Testis (tissue), 3 donors: ENCODE measurements around the gene BDKRB1. TPM values are rescaled to one million over a fixed set of nuclear protein-coding genes. Genes with fewer than 3 reads are reported as not detected.

Experiments
- DNase-seq: peaks from one replicate; pipeline ENCODE4 v3.0.0-alpha.2; 2019
- H3K27ac ChIP-seq, 2 donors: fragments of 200-600 bp; sonication (generic); one replicate each; pipeline ENCODE4 v1.5.1; 2019
- H3K27me3 ChIP-seq: fragments of 200-600 bp; sonication (generic); one replicate; pipeline ENCODE4 v1.5.1; 2019
- H3K36me3 ChIP-seq: fragments of 200-600 bp; sonication (generic); one replicate; pipeline ENCODE4 v1.5.1; 2017; ENCODE audit warnings: low read depth; ENCODE audit errors: missing control alignments
- H3K4me1 ChIP-seq: fragments of 200-600 bp; sonication (generic); one replicate; pipeline ENCODE4 v1.5.1; 2019
- H3K4me3 ChIP-seq, 2 donors: fragments of 200-600 bp; sonication (generic); one replicate each; pipeline ENCODE4 v1.5.1; 2017 to 2019
- H3K9me3 ChIP-seq: fragments of 200-600 bp; sonication (generic); one replicate; pipeline ENCODE4 v1.5.1; 2017
- POLR2A ChIP-seq: fragments of 450-650 bp; IDR thresholded peaks from one replicate; pipeline ENCODE4 v1.6.1; 2017; ENCODE audit warnings: antibody characterized with exemption, mild to moderate bottlenecking, moderate library complexity
- WGBS, 2 donors: methylation state at CpG; one replicate each; pipeline ENCODE4 v1.1.5; 2018; 5-methylcytosine and 5-hydroxymethylcytosine counted together
- intact Hi-C: fragments of 100-400 bp; cut with DNase I; formaldehyde crosslinking; loops from one replicate; pipeline ENCODE4 v1.15.1; 2023; ENCODE audit warnings: low total_unique reads
- polyA plus RNA-seq: library from polyadenylated mRNA; stranded (reverse); fragments of 350-450 nt; fragmentation: Illumina TruSeq; extraction: RNeasy Lipid Tissue Mini Kit (QIAGEN cat#74804); gene quantifications from one replicate; pipeline ENCODE4 v1.2.3, GENCODE V29; 2014; ENCODE audit warnings: low read depth, low replicate concordance; ENCODE audit not compliant: insufficient read depth
- total RNA-seq, 2 donors: library from RNA; depleted of rRNA; stranded (reverse); fragments of >200 nt; gene quantifications; one replicate each; pipeline ENCODE4 v1.2.3, GENCODE V29; 2016
- TF ChIP-seq, protein P1 (sequence below), 3 experiments: fragments of 450-650 bp in 2 of 3; fragments of 200-600 bp in 1 of 3; sonication (generic) in 1 of 3; IDR thresholded peaks; one replicate each; pipeline ENCODE4 v1.5.1; 2016 to 2019; ENCODE audit warnings: antibody characterized with exemption in 3 of 3, mild to moderate bottlenecking in 2 of 3, moderate library complexity in 1 of 3

The BDKRB1 gene
- total and polyA plus RNA-seq, 3 donors from 2014 or later: 3.3 to 4.9 (median 3.4) TPM

DNA sequence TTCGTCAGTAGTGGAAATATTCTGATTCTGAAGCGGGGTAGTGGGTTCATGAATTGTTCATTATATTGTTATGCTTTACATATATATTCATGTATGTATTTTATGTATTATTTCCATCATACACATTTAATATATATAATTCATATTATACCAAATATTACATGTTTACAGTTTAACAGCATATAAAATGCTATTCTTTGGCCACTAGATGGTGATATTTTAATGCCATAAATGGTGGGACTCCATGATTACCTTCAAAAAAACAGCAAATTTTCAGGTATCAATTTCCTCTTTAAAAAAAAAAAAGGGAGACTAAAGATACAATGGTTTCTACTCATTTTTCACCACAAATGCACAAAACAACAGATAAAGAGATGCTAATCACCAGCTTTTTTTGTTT, 41.0 kb downstream of the BDKRB1 start:
- H3K9me3 ChIP-seq: no peaks in the 10 kb centered on the region
- H3K27me3 ChIP-seq: no peaks in the 10 kb centered on the region
- H3K27ac ChIP-seq: no peak overlapping the region
- DNase-seq: no peak
- H3K4me1 ChIP-seq: no peaks in the 10 kb centered on the region
- 92 to 95% methylated on average over 2 of the region's 2 CpGs for WGBS, 2 donors
- H3K4me3 ChIP-seq: no peak overlapping the region
- intact Hi-C loops: no loop called here
- H3K36me3 ChIP-seq: no peaks in the 10 kb centered on the region
- no peak for TF ChIP-seq POLR2A
- TF ChIP-seq, protein P1, sequence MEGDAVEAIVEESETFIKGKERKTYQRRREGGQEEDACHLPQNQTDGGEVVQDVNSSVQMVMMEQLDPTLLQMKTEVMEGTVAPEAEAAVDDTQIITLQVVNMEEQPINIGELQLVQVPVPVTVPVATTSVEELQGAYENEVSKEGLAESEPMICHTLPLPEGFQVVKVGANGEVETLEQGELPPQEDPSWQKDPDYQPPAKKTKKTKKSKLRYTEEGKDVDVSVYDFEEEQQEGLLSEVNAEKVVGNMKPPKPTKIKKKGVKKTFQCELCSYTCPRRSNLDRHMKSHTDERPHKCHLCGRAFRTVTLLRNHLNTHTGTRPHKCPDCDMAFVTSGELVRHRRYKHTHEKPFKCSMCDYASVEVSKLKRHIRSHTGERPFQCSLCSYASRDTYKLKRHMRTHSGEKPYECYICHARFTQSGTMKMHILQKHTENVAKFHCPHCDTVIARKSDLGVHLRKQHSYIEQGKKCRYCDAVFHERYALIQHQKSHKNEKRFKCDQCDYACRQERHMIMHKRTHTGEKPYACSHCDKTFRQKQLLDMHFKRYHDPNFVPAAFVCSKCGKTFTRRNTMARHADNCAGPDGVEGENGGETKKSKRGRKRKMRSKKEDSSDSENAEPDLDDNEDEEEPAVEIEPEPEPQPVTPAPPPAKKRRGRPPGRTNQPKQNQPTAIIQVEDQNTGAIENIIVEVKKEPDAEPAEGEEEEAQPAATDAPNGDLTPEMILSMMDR (IDR thresholded peaks at IDR 0.05): peak in 1 of 3 experiments; percentile 59

DNA sequence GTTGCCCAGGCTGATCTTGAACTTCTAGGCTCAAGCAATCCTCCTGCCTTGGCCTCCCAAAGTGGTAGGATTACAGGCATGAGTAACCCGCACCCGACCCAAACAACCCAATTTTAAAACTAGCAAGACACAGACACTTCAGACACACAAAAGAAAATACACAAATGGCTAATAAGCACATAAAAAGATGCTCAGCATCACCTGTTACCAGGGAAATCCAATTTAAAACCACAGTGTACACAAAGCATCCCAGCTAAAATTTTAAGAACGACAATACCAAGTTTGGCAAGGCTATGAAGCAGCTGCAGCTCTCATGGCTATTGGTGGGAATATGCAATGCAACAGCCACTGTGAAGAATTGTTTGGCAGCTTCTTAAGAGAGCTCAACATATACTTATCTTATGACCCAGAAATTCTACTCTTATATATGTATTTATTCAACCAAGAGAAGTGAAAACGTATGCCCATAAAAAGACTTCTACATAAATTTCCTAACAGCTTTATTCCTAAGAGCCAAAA, 42.0 kb downstream of the BDKRB1 start:
- H3K9me3 ChIP-seq: no peaks in the 10 kb centered on the region
- H3K27ac ChIP-seq: no peak overlapping the region
- H3K27me3 ChIP-seq: no peaks in the 10 kb centered on the region
- DNase-seq: no peak
- H3K36me3 ChIP-seq: no peaks in the 10 kb centered on the region
- no peak overlapping the region for H3K4me3 ChIP-seq
- H3K4me1 ChIP-seq: no peaks in the 10 kb centered on the region
- 86 to 90% methylated on average over 4 of the region's 4 CpGs for WGBS, 2 donors
- no peak for TF ChIP-seq POLR2A
- TF ChIP-seq, protein P1 (IDR thresholded peaks at IDR 0.05): no peak
- intact Hi-C loops: no loop called here

DNA sequence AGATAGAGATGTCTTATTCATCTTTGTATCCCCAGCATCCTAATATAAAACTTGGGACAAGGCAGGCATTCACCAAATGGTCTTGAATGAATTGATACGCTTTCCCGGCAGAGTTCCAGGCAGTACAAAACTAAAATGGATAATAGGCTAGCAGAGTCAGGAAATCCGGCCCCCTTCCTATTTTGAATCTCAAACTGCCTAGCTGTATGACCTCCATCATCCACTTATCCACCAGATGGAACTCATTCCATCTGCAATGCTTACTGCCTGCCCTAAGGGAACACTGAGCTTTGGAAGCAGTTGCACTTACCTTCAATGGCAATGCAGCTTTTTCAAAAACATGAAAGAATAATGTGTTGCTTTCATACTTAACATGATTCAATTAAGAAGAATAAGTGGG, 43.4 kb downstream of the BDKRB1 start:
- intact Hi-C loops: no loop called here
- Histone ChIP-seq H3K4me3 (no peak overlapping the region), H3K36me3 (no peaks in the 10 kb centered on the region), H3K27ac (no peak overlapping the region), H3K27me3 (no peaks in the 10 kb centered on the region), H3K9me3 (no peaks in the 10 kb centered on the region), H3K4me1 (no peaks in the 10 kb centered on the region)
- TF ChIP-seq, protein P1 (IDR thresholded peaks at IDR 0.05): no peak
- TF ChIP-seq POLR2A: no peak
- WGBS, 2 donors: 50 to 71% methylated on average over 3 of the region's 3 CpGs
- no peak for DNase-seq

DNA sequence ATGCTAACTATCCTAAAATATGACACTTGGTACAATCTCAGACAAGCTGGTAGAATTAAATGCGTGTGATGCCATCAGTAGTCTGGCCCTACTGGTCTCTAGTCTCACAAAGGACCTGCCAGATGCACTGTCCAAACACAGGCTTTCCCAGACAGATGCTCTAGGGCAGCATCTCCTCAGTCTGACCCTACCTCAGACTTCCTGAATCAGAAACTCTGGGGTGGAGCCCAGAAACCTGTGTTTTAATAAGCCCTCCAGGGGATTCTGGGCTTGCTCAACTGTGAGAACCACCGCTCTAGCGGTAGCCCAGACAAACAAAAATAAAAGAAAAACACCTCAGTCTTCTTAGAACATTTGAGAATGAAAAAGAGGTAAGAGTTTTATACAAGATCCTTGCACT, 48.0 kb downstream of the BDKRB1 start:
- TF ChIP-seq POLR2A: no peak
- TF ChIP-seq, protein P1 (IDR thresholded peaks at IDR 0.05): no peak
- 93 to 94% methylated on average over 3 of the region's 3 CpGs for WGBS, 2 donors
- Histone ChIP-seq H3K4me3 (no peak overlapping the region), H3K9me3 (no peaks in the 10 kb centered on the region), H3K27ac (no peak overlapping the region), H3K36me3 (no peaks in the 10 kb centered on the region), H3K4me1 (no peaks in the 10 kb centered on the region), H3K27me3 (no peaks in the 10 kb centered on the region)
- no peak for DNase-seq
- intact Hi-C loops: no loop called here

DNA sequence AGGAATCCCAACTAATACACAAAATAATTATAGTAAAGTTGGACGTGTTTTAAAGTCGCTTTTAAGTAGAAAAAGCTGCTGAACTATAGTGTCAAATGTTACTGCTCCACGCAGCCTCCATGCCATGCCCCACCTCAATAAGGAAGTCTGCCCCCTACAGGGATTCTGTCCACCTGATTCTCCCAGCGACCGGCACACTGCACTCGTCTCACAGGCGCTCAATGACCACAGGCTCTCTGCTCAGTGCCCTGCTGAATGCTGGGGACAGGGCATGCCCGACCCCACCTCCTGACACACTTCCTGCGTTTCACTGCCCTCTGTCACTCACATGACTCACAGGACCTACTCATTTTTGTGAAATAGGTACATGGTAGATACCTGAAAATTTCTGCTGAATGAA, 48.9 kb downstream of the BDKRB1 start:
- Histone ChIP-seq H3K27me3 (no peaks in the 10 kb centered on the region), H3K4me3 (no peak overlapping the region), H3K4me1 (no peaks in the 10 kb centered on the region), H3K9me3 (no peaks in the 10 kb centered on the region), H3K36me3 (no peaks in the 10 kb centered on the region), H3K27ac (no peak overlapping the region)
- intact Hi-C loops: no loop called here
- 84 to 88% methylated on average over 9 of the region's 9 CpGs for WGBS, 2 donors
- TF ChIP-seq POLR2A: no peak
- TF ChIP-seq, protein P1 (IDR thresholded peaks at IDR 0.05): no peak
- DNase-seq: no peak
